Dermis microvascular lymphatic vessel endothelial cell (primary cell): ENCODE results near the gene RALA. TPM values are rescaled to one million over a fixed set of nuclear protein-coding genes. Genes with fewer than 3 reads are reported as not detected.

Experiments
- DNase-seq, 2 donors: peaks; one replicate each; pipeline versions ENCODE4 v3.0.0 to v3.0.0-alpha.2; 2010; ENCODE audit warnings: low read depth in 2 of 2
- total RNA-seq: library from RNA; depleted of rRNA; stranded (reverse); fragments of >200 nt; gene quantifications from 2 replicates; pipeline ENCODE4 v1.2.1, GENCODE V29; 2014

RALA gene
- total RNA-seq, 1 donor from 2014 or later, result 28.4 TPM

GRCh38 chr7:39613577-39613976, 9.8 kb upstream of the RALA start:
- DNase-seq, result peak; percentile 72 to 90

- no peak for DNase-seq
These were observed 9.1 kb upstream of the RALA start for GRCh38 chr7:39614299-39614698.

- DNase-seq, result no peak
These were observed 7.9 kb upstream of the RALA start for GRCh38 chr7:39615350-39615975.

GRCh38 chr7:39616138-39616537, 7.2 kb upstream of the RALA start:
- no peak for DNase-seq

GRCh38 chr7:39617005-39617404, 6.4 kb upstream of the RALA start:
- no peak for DNase-seq

- no peak for DNase-seq
These were observed 4.5 kb upstream of the RALA start for GRCh38 chr7:39618868-39619267.

GRCh38 chr7:39620486-39620885, 2.9 kb upstream of the RALA start:
- no peak for DNase-seq

- DNase-seq, result no peak
These were observed 2.1 kb upstream of the RALA start for GRCh38 chr7:39621261-39621660.

- DNase-seq, result no peak
These were observed 1.5 kb upstream of the RALA start for GRCh38 chr7:39621784-39622411.

GRCh38 chr7:39622609-39623008, 763 bp upstream of the RALA start:
- DNase-seq, result no peak

- DNase-seq, result no peak
These were observed 515 bp downstream of the RALA start for GRCh38 chr7:39623732-39624441.

GRCh38 chr7:39624442-39624807, 1.1 kb downstream of the RALA start:
- peak in 1 of 2 donors; percentile 70 for DNase-seq

GRCh38 chr7:39624935-39625694, 1.7 kb downstream of the RALA start:
- DNase-seq, result peak in 1 of 2 donors; percentile 54

GRCh38 chr7:39631736-39632308, 8.4 kb downstream of the RALA start:
- DNase-seq, result peak in 1 of 2 donors; percentile 58

GRCh38 chr7:39633563-39634477, 10.4 kb downstream of the RALA start:
- no peak for DNase-seq

- no peak for DNase-seq
These were observed 11.1 kb downstream of the RALA start for GRCh38 chr7:39634478-39634805.

GRCh38 chr7:39637400-39637799, 14.0 kb downstream of the RALA start:
- DNase-seq, result no peak

- no peak for DNase-seq
These were observed 14.7 kb downstream of the RALA start for GRCh38 chr7:39637963-39638485.

- DNase-seq, result peak in 1 of 2 donors; percentile 50
These were observed 19.5 kb downstream of the RALA start for GRCh38 chr7:39642896-39643295.

- no peak for DNase-seq
These were observed 20.8 kb downstream of the RALA start for GRCh38 chr7:39644170-39644569.
